DND-41 (cell line): ENCODE measurements around the gene TSHZ2.

Experiments used
- CTCF ChIP-seq: IDR thresholded peaks from 2 replicates; pipeline ENCODE4 v1.5.1; 2012; ENCODE audit warnings: borderline replicate concordance, low read length, moderate library complexity, mild to moderate bottlenecking; ENCODE audit not compliant: poor library complexity, severe bottlenecking; ENCODE audit errors: extremely low read depth
- EZH2 ChIP-seq: IDR thresholded peaks from 3 replicates; pipeline ENCODE4 v1.6.1; 2012; ENCODE audit warnings: borderline replicate concordance, low read depth, mild to moderate bottlenecking, moderate library complexity, low read length, inconsistent platforms; ENCODE audit not compliant: severe bottlenecking

- TF ChIP-seq CTCF, result no peak
- no peak for TF ChIP-seq EZH2
Observed at GRCh38 chr20:53019464-53019863, 47.3 kb downstream of the TSHZ2 start.
